ENCODE data around the gene PDE6D.

- TF ChIP-seq CEBPB (IDR thresholded peaks at IDR 0.05; ENCODE audit: low read depth, low read length) (no peak), MAFK (IDR thresholded peaks at IDR 0.05; ENCODE audit: low read depth, low read length) (no peak), POLR2A (IDR thresholded peaks at IDR 0.05; ENCODE audit: low read depth, low read length) (no peak), CTCF (conservative IDR thresholded peaks at IDR 0.05; ENCODE audit: low read depth, low read length) (no peak), USF2 (IDR thresholded peaks at IDR 0.05; ENCODE audit: low read depth, low read length) (no peak), MXI1 (IDR thresholded peaks at IDR 0.05; ENCODE audit: borderline replicate concordance, low read depth, low read length) (no peak)
Measured at GRCh38 chr2:231687961-231688360, 93.1 kb downstream of the PDE6D start.

Data from IMR-90 (cell line).